GM12874 (cell line): ENCODE measurements around the gene DCDC2B.

Experiments used
- CTCF ChIP-seq: IDR thresholded peaks from 2 replicates; pipeline ENCODE4 v1.5.1; 2011; ENCODE audit warnings: low read depth, mild to moderate bottlenecking, control low read depth, low read length, moderate library complexity; ENCODE audit not compliant: insufficient read depth

Gene DCDC2B

GRCh38 chr1:32220746-32221580 lies 12.1 kb downstream of the DCDC2B start:
- no peak for TF ChIP-seq CTCF

GRCh38 chr1:32221581-32221979 lies 12.7 kb downstream of the DCDC2B start:
- TF ChIP-seq CTCF: no peak

- TF ChIP-seq CTCF: no peak
Measured at GRCh38 chr1:32221980-32222755, 13.3 kb downstream of the DCDC2B start, which contains the start of the genes EIF3I and TMEM234. Gene EIF3I, plus strand, starts transcription at chr1:32222407. Its CDS starts 35 bp downstream, at chr1:32222442. Gene TMEM234, minus strand, starts transcription at chr1:32222353. Its CDS starts 31 bp downstream, at chr1:32222322.

- TF ChIP-seq CTCF: no peak
Measured at GRCh38 chr1:32223683-32224082, 14.8 kb downstream of the DCDC2B start.

GRCh38 chr1:32224285-32224684 lies 15.4 kb downstream of the DCDC2B start:
- no peak for TF ChIP-seq CTCF

- no peak for TF ChIP-seq CTCF
Measured at GRCh38 chr1:32228771-32229170, 19.9 kb downstream of the DCDC2B start.

- TF ChIP-seq CTCF: no peak
Measured at GRCh38 chr1:32231843-32232432, 23.0 kb downstream of the DCDC2B start.
